HTERT RPE-1 (cell line): ENCODE data around the gene GNAS.
"Not testable (repeated sequence)": the region's sequence is repeated elsewhere in the genome, so short reads cannot be mapped to it uniquely, and the experiment has no call there.

ENCODE experiments used
- in situ Hi-C: fragments of 300-500 bp; cut with MboI; formaldehyde crosslinking; loops from 4 replicates; pipeline ENCODE4 v1.14.3; 2020; ENCODE audit warnings: low sequenced_read_pairs

The GNAS gene

DNA sequence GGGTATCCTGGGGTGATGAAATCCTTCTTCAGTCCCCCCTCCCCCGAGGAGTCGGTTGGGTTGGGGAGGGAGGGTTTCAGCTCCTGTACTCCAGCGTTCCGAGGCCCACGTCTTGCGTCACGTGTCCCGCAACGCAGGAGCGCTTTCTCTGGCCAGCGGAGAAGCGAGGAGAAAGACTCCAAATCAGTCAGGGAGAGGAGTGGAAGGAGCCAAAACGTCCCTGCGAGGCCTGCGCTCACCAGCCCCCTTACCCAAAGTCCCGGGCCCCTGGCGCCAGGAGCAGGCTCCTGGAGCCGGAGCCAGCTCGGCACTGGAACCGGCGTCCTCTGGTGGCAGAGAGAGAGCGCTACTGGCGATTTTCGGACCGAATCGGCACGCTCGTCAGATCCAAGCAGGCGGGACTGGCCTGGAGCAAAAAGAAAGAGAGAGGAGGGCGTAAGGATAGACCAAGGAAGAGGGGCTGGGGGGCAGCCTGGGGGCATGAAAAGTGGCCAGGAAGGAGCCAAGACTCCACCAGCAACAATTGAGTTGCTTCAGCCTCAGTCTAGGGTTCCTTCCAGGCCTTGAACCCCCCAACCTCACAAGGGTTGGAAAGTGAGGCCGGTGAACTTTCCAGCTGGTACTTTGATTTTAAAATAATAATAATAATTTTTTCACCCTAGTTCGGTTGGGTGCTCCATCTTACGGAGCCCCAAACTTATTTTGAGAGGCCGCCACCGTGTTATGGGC, at the start of gene GNAS:
GNAS (plus strand) TSS at position 174 of the 729 bp plus-strand sequence.
- in situ Hi-C loops, result no loop called here

DNA sequence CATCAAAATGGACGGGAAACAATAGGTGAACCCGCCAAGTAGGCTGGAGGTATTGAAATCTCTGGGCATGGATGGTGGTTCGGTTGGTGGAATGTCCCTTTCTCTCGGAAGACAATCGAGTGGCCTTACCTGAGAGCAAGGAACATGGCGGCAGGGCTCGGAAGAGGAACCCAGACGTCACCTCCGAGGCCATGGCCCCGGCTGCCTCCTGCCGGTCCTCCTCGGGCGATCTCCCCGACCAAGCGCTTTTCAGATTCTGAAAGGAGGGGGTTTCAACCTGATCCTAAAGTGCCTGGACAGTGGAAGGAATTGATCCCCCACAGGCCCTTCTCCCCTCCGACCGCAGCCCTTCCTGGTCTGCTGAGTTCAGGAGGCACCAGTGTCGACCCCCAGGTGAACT, 49.0 kb upstream of the GNAS start:
- in situ Hi-C loops, result no loop called here

DNA sequence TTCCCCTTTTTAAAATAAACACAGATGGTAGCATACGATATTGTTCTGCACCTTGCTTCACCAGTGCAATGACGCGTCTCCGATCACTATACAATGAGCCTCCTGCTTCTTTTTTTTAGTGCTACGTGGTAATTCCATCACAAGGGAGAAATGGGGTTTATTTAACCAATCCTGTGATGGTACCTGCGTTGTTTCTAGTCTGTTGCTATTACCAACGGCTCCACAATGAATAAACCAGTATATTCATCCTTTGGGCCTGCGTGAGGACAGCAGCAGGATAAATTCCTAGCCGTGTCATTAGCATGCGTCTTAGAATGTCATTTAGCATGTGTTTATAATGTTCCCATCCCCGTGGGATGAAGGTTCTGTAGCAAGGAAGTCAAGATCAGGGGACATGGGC, 44.7 kb upstream of the GNAS start:
- in situ Hi-C loops, result no loop called here

DNA sequence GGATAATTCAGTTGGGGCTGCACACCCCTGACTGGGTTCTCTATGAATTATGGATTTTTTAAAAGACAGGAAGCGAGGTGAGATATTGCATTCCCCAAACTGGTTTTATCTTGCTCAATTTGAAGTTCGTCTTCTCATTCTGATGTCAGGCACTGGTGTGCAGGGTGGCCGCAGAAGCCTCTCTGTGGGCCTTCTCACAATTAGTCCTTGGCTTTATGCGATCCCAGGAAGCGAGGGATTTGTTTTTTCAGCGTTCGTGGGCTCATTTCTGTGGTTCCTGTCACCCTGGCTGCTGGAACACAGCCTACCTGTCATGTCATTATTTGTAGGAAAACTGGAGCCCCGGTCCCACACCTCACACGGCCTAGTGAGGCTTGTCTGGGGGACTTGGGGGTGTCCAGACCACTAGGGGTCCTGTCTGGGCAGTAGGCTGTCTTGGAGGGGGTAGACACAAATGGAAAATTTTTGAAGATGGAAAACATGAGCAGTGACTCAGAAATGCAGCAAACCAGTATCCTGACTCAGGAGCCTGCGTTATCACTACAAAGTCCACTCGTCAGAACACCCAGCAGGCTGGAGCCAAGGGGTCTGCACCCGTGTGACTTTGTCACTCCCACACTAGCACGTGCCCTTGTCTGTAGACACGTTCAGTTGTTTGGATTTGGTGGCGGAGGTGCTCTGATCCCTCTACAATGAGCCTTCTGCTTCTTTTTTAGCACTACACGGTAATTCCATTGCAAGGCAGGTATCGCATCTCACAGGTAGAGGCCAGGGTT, 44.1 kb upstream of the GNAS start:
- in situ Hi-C loops, result no loop called here

DNA sequence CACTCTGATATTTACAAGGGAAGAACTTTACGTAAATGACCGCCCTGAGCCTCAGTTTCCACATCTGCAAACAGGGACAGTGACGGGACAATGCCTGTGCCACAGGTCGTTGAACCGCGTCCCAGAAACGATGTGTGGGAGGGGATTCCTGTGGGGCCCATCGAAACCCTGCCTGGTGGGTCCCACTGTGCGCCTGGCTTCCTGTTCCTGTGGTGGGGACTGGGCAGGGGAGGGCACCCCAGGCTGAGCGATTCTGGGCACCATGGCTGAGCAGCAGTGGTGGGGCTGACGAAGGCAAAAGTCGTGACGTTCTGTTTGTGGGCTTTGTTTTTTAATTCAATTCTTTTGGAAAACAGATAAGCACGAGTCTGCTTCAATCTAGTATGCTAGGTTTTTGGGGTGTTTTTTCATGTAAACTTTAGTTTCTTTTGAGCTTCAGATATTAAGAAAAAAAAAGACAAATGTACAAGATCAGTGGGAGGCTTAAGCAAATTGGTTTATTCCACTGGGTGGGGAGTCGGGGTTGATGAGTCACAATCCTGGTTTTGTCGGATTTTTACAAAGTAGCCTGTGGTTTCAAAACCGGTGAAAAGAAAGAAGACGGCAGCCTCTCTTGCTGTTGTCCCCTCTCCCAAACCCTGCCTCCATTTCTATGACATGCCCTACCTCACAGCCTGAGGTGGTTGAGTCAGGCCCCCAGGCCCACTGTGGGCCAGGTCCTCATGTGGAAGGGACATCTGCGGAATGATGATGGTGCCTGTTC, 42.2 kb upstream of the GNAS start:
- in situ Hi-C loops, result no loop called here

DNA sequence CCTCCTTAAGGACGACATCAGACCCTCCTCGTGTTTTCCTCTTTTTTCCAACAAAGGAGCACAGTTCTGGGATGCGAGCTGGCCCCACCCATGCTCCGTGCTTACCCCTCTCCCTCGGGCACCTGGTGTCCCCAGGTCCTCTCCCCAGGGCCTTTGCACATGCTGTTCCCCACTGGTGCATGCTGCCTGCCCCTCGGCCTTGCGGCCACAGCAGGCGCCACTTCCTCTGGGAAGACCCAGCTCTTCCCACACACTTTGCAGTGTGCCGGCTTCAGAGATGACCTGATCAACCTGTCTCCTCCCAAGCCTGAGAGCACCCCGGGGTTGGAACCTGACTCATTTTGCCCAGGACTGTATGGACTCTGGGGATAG, 41.7 kb upstream of the GNAS start:
- in situ Hi-C loops, result no loop called here

DNA sequence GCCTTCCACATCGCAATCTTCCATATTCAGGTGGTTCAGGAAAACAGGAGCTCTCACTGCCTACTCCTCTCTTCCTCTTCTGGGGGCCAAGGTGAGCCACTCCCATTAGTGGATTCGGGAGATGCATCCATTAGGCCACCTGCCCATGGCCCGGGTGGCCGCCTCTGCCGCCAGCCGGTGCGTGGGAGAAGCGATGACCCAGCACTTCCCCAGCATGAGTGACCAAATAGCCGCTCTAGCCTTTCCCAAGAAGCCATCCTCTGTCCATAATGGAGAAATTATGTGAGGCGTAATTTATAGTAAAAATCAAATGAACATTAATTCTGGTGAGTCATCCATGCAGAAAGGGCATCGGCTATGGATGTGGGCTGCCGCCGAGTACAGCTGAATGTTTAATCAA, 41.2 kb upstream of the GNAS start:
- in situ Hi-C loops, result no loop called here

DNA sequence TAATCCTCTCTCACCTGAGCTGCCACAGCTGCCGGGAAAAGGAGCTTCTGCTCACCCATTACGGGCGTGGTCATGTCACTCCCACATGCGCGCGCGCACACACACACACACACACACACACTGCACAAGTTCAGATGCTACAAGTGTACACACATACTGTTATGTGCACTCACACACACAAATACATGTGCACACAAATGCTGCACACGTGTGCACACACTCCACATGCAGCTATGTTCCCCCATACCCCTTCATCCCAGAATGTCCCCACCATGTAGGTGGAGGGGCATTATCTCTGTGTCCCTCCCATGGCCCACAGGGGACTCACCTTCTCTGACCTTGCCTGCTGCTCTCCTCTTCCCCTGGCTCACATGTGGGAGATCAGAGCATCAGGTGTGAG, 39.1 kb upstream of the GNAS start:
- in situ Hi-C loops, result no loop called here

DNA sequence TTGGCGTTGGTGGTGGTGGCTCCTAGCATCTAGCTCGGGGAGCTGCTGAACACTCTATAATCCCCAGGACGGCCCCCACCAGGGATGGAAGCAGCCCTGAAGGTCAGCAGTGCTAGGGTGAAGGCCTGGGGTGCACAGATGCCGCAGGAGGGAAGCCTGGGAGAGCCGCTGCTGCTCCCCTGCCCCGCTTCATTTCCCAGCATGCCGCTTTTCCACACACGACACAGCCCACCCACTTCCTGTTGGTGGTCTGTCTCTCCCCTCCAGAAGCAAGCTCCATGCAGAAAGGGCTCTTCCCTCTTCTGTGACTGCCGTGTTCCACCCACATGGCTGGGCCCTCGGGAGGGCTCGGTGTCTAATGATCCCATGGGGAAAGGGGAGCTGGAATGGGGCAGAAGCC, 37.1 kb upstream of the GNAS start:
- in situ Hi-C loops, result no loop called here

DNA sequence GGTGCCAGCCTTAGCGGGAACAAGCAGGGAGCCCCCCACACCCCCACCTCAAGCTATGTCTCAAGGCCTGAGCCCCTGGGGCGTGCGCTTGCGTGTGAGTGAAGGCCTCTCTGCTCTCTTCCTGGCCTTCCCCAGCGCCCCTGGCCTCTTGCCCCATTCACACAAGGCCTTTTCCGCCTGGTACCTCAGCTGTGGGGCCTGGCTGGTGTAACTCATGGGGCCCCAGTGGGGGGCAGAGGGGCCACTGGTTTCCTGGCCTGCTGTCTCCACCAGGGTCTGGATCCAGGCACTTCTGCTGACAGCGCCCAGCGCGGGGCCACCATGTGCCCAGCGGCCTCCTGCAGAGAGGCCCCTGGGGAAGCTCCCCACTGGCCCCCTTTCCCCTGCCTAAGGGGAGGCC, 36.5 kb upstream of the GNAS start:
- in situ Hi-C loops, result no loop called here

DNA sequence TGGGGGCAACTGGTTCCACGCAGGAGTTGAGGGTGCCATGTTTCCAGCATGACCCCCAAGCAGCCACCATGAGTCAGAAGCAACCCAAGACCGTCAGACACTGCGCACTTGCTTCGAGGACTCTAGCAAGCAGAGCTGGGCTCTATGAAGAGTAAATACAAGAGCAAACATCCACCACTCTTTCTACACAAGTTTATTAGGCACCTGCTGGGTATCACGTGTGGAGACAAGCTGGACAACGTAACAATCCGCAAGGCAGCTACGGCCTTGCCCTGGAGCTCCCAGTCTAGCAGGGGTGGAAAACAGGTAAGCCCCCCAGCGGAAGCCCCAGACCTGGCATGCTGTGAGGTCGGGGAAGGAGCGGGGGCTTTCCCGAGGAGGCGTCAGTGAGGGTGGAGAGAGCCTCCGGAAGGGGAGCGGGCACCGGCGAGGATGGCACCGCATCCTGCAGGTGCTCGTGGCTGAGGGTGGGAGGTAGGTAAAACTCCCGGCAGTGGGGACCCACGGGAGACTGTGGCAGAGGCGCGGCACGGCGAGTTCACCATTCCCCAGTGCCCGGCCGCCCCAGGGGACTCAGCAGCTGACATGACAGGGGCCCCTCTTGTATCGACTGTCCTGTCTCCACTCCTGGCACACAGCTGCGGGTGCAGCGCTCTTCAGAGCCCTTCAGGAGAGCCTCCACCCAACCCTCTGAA, 35.4 kb upstream of the GNAS start:
- in situ Hi-C loops, result no loop called here

DNA sequence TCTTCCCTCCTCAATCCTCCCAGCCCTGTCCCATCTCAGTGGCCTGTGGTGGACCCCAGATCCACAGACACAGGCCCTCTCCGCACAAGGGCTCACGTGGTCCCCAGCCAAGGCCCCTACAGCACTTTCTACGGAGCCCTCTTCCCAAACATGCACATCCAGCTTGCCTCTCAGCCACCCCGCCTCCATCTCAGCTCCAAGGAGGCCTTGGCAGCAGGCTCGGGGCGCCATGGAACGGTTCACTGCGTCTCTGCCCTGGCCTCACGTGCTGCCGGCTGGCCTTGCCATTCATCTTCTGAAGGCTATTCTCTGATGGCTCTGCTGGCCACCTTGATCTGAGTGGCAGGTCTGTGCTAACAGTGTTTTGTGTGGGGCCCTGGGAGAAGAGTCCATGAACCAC, 34.8 kb upstream of the GNAS start:
- in situ Hi-C loops, result no loop called here

DNA sequence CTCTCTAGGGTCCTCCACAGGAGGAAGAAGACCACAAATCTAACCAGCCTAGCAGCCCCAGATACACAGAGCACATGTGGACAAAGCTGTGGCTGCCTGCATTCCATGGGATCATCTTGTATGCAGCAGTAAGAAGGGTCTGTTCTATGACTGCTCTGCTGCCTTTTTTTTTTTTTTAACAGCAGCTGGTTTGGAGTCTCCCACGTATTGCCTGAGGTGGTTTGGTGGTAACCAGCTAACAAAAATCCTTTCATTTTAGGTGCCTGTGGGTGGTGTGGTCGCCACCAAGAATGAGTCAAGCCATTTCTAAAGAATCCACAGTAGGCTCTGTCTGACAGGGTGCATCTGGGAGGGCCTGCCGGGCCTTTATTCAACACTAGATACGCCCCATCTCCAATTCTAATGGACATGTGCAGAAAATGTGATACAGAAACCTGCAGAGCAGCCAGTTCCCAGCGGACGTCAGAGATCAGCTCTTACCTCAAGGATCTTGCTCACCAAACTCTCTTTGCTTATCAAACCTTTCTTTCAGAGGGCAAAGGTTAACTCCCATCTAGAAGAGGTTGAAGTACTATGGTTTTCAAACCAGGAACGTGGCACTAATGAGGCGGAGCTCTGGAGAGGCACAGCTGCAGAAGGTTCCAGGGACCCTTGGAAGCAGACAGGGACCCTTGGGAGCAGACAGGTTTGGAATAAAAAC, 33.8 kb upstream of the GNAS start:
- in situ Hi-C loops, result no loop called here

DNA sequence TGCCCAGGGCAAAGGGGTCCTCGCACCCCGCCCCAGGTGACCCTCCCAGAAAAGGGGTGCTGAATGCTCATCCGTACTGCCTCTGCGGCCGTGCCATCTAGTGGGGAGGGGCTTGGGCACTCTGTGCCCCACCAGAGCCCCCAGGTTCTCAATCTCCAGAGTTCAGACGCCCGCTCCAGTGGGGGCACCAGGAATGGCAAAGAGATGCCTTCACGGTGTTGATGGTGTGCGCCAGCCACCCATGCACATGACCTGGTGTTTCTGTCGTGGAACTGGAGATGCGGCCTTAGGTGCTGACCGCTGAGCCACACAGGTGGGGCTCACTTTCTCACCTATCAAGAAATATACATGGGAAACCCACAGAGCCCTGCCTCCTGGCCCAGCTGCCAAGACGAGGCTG, 32.6 kb upstream of the GNAS start:
- in situ Hi-C loops, result no loop called here

DNA sequence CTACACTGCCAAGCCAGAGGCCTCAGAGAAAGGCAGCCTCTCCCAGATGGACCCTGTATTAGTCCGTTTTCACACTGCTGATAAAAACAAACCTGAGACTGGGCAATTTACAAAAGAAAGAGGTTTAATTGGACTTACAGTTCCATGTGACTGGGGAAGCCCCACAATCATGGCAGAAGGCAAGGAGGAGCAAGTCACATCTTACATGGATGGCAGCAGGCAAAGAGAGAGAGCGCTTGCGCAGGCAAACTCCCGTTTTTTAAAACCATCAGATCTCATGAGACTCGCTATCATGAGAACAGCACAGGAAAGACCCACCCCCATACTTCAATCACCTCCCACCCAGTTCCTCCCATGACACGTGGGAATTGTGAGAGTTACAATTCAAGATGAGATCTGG, 32.0 kb upstream of the GNAS start:
- in situ Hi-C loops, result not testable (repeated sequence)

DNA sequence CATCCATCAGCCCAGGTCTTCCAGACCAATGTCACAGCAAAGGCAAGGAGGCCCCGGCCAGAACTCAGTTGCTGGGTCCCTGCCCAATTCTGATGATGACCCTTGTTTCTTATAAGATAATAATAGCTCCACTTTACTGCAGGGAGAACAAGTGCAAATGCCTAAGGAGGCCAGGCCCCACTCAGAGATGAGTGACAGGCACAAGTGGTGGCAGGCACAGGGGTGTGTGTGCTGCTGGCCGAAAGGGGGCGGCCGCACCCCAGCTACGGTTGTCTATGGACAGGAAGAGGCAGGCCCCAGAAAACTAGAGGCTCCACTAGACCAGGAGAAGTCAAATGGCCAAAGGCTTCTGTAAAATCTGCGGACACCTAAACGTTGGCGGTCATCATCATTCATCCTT, 30.4 kb upstream of the GNAS start:
- in situ Hi-C loops, result no loop called here

DNA sequence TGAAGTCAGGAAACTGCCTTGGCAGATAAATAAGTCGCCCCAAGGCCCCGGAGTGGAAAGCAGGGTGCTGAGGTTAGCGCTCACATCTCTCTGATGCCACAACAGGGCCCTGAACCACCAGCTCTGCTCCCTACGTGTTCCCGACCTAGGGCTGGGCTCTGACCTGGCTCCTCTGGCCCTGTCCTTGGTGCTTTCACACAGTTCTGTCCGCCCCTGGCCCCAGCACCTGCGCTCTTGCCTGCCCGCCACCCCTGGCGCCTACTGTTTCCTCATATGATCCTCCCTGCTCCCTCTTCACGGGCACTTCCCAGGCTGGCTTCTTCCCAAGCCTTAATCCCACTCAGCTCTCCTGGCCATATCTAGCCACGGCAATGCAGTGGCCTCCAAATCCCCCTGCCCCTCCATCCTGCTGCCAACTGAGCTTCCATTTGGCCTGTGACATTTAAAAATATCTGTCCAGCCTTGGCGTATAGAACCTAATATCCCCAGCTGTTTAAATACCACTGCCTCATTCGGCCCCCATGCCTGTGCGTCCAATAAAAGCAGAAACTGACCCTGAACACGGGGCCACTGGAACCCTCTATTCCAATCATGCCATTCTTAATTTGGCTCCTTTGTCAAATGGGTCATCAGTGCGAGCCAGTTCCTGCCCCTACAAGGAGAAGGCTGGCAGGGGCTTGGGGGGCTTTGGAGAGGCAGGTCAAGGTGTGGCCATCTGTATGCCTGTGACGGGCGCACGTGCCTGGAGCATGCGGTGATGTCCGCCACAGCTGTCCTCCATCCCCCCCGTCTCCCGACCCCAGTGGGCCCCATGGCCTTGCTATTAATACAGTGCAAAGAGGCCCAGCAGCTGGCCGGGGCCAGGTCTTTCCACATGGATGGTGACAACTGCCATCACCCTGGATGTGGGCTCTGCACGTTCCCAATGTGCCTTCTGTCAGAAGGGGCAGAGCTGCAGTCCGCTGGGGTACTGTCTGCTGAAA, 29.5 kb upstream of the GNAS start:
- in situ Hi-C loops, result no loop called here

DNA sequence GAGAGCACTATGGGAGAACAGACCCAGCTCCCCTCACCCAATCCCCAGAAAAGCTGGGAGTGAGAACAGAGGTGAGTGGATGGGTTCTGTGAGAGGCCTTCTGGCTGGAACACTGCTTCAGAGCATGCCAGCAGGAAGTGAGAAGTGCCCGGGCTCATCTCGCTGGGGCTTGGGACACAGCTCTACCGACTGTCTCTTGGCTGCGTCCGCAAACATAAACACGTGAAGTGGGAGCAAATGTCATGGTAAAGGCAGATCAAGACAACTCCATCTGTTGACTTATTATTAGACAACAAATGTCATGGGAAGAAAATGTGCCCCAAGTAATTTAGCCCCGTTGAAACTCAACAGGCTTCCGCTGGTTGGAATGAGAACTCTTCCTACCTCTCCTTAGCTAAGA, 27.7 kb upstream of the GNAS start:
- in situ Hi-C loops, result no loop called here

DNA sequence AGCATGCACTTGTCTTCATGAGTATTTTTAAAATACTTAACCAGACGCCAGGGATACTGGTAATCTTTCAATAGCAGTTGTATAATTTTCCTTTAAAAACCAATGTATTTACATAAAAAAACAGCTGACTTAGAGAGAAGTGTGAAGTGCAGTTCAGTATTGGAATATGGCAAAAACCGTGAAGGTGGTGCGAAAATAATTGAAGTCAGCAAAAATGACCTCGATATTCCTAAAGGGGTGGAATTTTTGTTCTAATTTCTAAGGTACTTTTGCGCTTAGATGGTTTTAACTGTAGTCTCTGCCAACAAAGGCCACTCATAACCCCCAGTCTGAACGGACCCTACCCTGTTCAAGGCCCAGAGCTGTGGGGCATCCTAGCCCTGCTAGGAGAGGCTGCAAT, 27.1 kb upstream of the GNAS start:
- in situ Hi-C loops, result no loop called here

DNA sequence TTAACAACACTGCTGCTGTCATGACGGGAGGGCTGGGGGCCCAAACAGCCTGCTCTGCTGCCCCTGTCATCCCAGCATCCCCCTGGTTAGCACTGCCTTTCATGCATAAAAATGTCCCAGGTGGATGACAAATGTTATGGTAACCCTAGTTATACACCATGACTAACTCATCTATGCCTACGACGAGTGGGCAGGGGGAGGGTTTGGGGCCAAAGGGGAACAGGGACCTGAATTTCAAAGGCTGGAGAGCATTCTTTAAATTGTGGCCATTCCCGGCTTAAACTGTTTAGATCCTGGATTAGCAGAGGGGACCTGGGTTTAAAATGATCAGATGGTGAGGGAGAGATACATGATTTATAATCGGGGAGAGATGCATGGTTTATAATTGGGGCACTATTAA, 26.2 kb upstream of the GNAS start:
- in situ Hi-C loops, result no loop called here
